H9 (cell line): ENCODE results near the gene MTCL1. TPM values are rescaled to one million over a fixed set of nuclear protein-coding genes. Genes with fewer than 3 reads are reported as not detected.

Source experiments
- DNase-seq: peaks from one replicate; pipeline ENCODE4 v3.0.0-alpha.2; 2017
- H2AFZ ChIP-seq: one replicate; pipeline ENCODE4 v1.6.1; 2013; ENCODE audit warnings: mild to moderate bottlenecking, low read length, control low read depth, moderate library complexity
- H2AK5ac ChIP-seq: 2 replicates; pipeline ENCODE4 v1.6.1; 2013; ENCODE audit warnings: low read length, control low read depth, mixed read lengths; ENCODE audit not compliant: insufficient read length
- H2BK120ac ChIP-seq: one replicate; pipeline ENCODE4 v1.6.1; 2013; ENCODE audit warnings: low read depth, mild to moderate bottlenecking, low read length, control low read depth, inconsistent platforms; ENCODE audit not compliant: poor library complexity, severe bottlenecking
- H2BK12ac ChIP-seq: 2 replicates; pipeline ENCODE4 v1.6.1; 2013; ENCODE audit warnings: low read length, control low read depth, mixed read lengths, low read depth; ENCODE audit not compliant: insufficient read length
- H2BK15ac ChIP-seq: 2 replicates; pipeline ENCODE4 v1.6.1; 2013; ENCODE audit warnings: low read depth, low read length, control low read depth
- H2BK20ac ChIP-seq: one replicate; pipeline ENCODE4 v1.6.1; 2013; ENCODE audit warnings: low read depth, mild to moderate bottlenecking, low read length, control low read depth, inconsistent platforms; ENCODE audit not compliant: poor library complexity, severe bottlenecking
- H2BK5ac ChIP-seq: 2 replicates; pipeline ENCODE4 v1.6.1; 2013; ENCODE audit warnings: low read length, control low read depth, mixed read lengths; ENCODE audit not compliant: insufficient read length
- H3K14ac ChIP-seq: 2 replicates; pipeline ENCODE4 v1.6.1; 2013; ENCODE audit warnings: low read length, control low read depth; ENCODE audit not compliant: insufficient read depth
- H3K18ac ChIP-seq: 2 replicates; pipeline ENCODE4 v1.6.1; 2013; ENCODE audit warnings: low read depth, mild to moderate bottlenecking, mixed read lengths, low read length, control low read depth; ENCODE audit not compliant: insufficient read length
- H3K23ac ChIP-seq: 2 replicates; pipeline ENCODE4 v1.6.1; 2013; ENCODE audit warnings: low read length, control low read depth, mixed read lengths, low read depth; ENCODE audit not compliant: insufficient read length
- H3K23me2 ChIP-seq: 2 replicates; pipeline ENCODE4 v1.6.1; 2013; ENCODE audit warnings: low read depth, mild to moderate bottlenecking, mixed read lengths, low read length, control low read depth; ENCODE audit not compliant: insufficient read length, poor library complexity, severe bottlenecking
- H3K27ac ChIP-seq: 2 replicates; pipeline ENCODE4 v1.5.1; 2013; ENCODE audit warnings: low read length, control low read depth, mixed read lengths, low read depth; ENCODE audit not compliant: insufficient read length
- H3K27me3 ChIP-seq: 2 replicates; pipeline ENCODE4 v1.6.1; 2013; ENCODE audit warnings: low read length, control low read depth, inconsistent platforms; ENCODE audit not compliant: insufficient read depth
- H3K4ac ChIP-seq: 2 replicates; pipeline ENCODE4 v1.6.1; 2013; ENCODE audit warnings: low read depth, mild to moderate bottlenecking, control low read depth, inconsistent platforms, low read length, moderate library complexity
- H3K4me1 ChIP-seq: 2 replicates; pipeline ENCODE4 v1.6.1; 2013; ENCODE audit warnings: low read length, control low read depth, inconsistent platforms; ENCODE audit not compliant: insufficient read depth
- H3K4me2 ChIP-seq: 2 replicates; pipeline ENCODE4 v1.6.1; 2013; ENCODE audit warnings: low read length, control low read depth, mixed read lengths; ENCODE audit not compliant: insufficient read length, insufficient read depth
- H3K56ac ChIP-seq: 2 replicates; pipeline ENCODE4 v1.6.1; 2013; ENCODE audit warnings: low read depth, mild to moderate bottlenecking, mixed read lengths, low read length, control low read depth; ENCODE audit not compliant: insufficient read length
- H3K79me1 ChIP-seq: 2 replicates; pipeline ENCODE4 v1.6.1; 2013; ENCODE audit warnings: low read depth, mild to moderate bottlenecking, moderate library complexity, low read length, control low read depth, inconsistent platforms; ENCODE audit not compliant: insufficient read depth, poor library complexity, severe bottlenecking
- H3K79me2 ChIP-seq: 2 replicates; pipeline ENCODE4 v1.6.1; 2013; ENCODE audit warnings: low read length, control low read depth, inconsistent platforms; ENCODE audit not compliant: insufficient read depth
- H3K9ac ChIP-seq: 2 replicates; pipeline ENCODE4 v1.6.1; 2013; ENCODE audit warnings: low read length, control low read depth, mixed read lengths; ENCODE audit not compliant: insufficient read length; ENCODE audit errors: extremely low read depth
- H3K9me3 ChIP-seq: one replicate; pipeline ENCODE4 v1.6.1; 2013; ENCODE audit warnings: low read depth, low read length, inconsistent platforms; ENCODE audit not compliant: control insufficient read depth
- H3T11ph ChIP-seq: one replicate; pipeline ENCODE4 v1.6.1; 2013; ENCODE audit warnings: mild to moderate bottlenecking, low read length, control low read depth, inconsistent platforms
- H4K20me1 ChIP-seq: one replicate; pipeline ENCODE4 v1.6.1; 2013; ENCODE audit not compliant: control insufficient read depth, insufficient read length, insufficient read depth
- H4K5ac ChIP-seq: 2 replicates; pipeline ENCODE4 v1.6.1; 2013; ENCODE audit warnings: low read depth, mild to moderate bottlenecking, mixed read lengths, low read length, control low read depth; ENCODE audit not compliant: insufficient read length
- H4K8ac ChIP-seq: replicated peaks from 2 replicates; pipeline ENCODE4 v1.6.1; 2013; ENCODE audit warnings: low read length, control low read depth, mixed read lengths, low read depth; ENCODE audit not compliant: insufficient read length
- H4K91ac ChIP-seq: 2 replicates; pipeline ENCODE4 v1.6.1; 2013; ENCODE audit warnings: low read depth, mild to moderate bottlenecking, moderate library complexity, mixed read lengths, low read length, control low read depth; ENCODE audit not compliant: insufficient read length
- H3K27ac Mint-ChIP-seq, 3 experiments: 2 replicates in 2 of 3; 3 replicates in 1 of 3; pipeline ENCODE4 v1.8.0; 2020 to 2021; ENCODE audit warnings: mixed read lengths in 3 of 3, mild to moderate bottlenecking in 1 of 3, moderate library complexity in 1 of 3
- H3K27me3 Mint-ChIP-seq: 2 replicates; pipeline ENCODE4 v1.8.0; 2021; ENCODE audit warnings: low read depth, mild to moderate bottlenecking, moderate library complexity, mixed read lengths
- H3K36me3 Mint-ChIP-seq, 3 experiments: 2 replicates in 2 of 3; 3 replicates in 1 of 3; pipeline ENCODE4 v1.8.0; 2020 to 2021; ENCODE audit warnings: low read depth in 3 of 3, mixed read lengths in 3 of 3; ENCODE audit not compliant: insufficient read depth in 1 of 3
- H3K4me1 Mint-ChIP-seq, 2 experiments: 2 replicates each; pipeline ENCODE4 v1.8.0; 2020; ENCODE audit warnings: mixed read lengths in 2 of 2
- H3K4me3 Mint-ChIP-seq, 2 experiments: 2 replicates in 1 of 2; 3 replicates in 1 of 2; pipeline ENCODE4 v1.8.0; 2020 to 2021; ENCODE audit warnings: mild to moderate bottlenecking in 2 of 2, mixed read lengths in 2 of 2, moderate library complexity in 1 of 2
- H3K9me3 Mint-ChIP-seq, 2 experiments: 2 replicates in 1 of 2; 3 replicates in 1 of 2; pipeline ENCODE4 v1.8.0; 2020; ENCODE audit warnings: mild to moderate bottlenecking in 2 of 2, mixed read lengths in 2 of 2, moderate library complexity in 1 of 2
- WGBS: extraction: QIAGEN DNeasy Blood & Tissue Kit; methylation state at CpG from one replicate; pipeline ENCODE4 v1.1.7; 2013; ENCODE audit warnings: missing lambda C conversion rate, low lambda C conversion rate, mixed read lengths; ENCODE audit not compliant: insufficient read length; ENCODE audit errors: extremely low coverage; 5-methylcytosine and 5-hydroxymethylcytosine counted together
- total RNA-seq: library from RNA; stranded (reverse); gene quantifications from 2 replicates; pipeline ENCODE4 v1.2.1, GENCODE V29; 2021
- TF ChIP-seq, protein P1 (sequence below): fragments of 200-600 bp; sonication (generic); conservative IDR thresholded peaks from 3 replicates; pipeline ENCODE4 v1.8.0; 2021; ENCODE audit warnings: antibody characterized with exemption, mild to moderate bottlenecking

The MTCL1 gene
- total RNA-seq, 1 experiment from 2014 or later: 50.7 TPM

DNA sequence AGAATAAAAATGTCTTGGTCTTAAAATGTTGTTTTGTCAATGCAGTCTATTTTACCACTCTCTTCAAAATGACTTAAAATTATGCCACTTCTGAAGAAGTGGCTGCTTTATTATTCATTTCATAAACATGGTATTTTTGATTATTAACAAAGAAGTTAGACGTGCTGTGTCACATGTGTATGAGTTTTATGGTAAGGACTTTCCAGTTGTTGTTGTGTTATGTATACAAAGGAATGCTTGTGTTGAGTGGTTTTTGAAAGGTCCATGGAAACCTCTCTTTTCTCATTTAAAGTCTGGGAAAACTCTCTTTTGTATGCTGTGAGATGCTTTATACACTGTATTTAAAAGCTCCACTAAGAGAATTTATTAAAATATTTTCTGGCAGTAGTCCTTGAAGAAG lies 116.2 kb downstream of the MTCL1 start:
- no peak overlapping the region for H3K4me3 Mint-ChIP-seq
- Histone ChIP-seq H4K8ac (no peak overlapping the region), H2BK120ac (no peak overlapping the region), H2BK12ac (no peak overlapping the region), H3K56ac (no peak overlapping the region), H2BK20ac (no peak overlapping the region), H2BK5ac (no peak overlapping the region), H3K23ac (no peak overlapping the region), H2AK5ac (no peak overlapping the region), H4K91ac (no peak overlapping the region), H3K9ac (no peak overlapping the region), H3T11ph (no peak overlapping the region), H3K4me1 (no peaks in the 10 kb centered on the region), H3K4me2 (no peak overlapping the region), H3K9me3 (no peaks in the 10 kb centered on the region), H3K4ac (no peak overlapping the region), H2AFZ (no peak overlapping the region), H2BK15ac (no peak overlapping the region), H4K20me1 (no peaks in the 10 kb centered on the region), H4K5ac (no peak overlapping the region), H3K27ac (no peak overlapping the region), H3K79me2 (no peaks in the 10 kb centered on the region), H3K14ac (no peak overlapping the region), H3K23me2 (no peaks in the 10 kb centered on the region), H3K18ac (no peak overlapping the region), H3K79me1 (no peaks in the 10 kb centered on the region), H3K27me3 (no peaks in the 10 kb centered on the region)
- peaks cover 20 to 76% (median 73%) of the 10 kb centered on the region in 3 experiments; a peak in 6 of 7 replicates for H3K36me3 Mint-ChIP-seq
- no peak for DNase-seq
- H3K27ac Mint-ChIP-seq: no peak overlapping the region
- H3K9me3 Mint-ChIP-seq: no peaks in the 10 kb centered on the region
- peaks cover 0 to 12% of the 10 kb centered on the region in 2 experiments; a peak in 3 of 4 replicates for H3K4me1 Mint-ChIP-seq
- no CpG with 5 or more reads among the region's 1 CpG for WGBS
- TF ChIP-seq, protein P1, sequence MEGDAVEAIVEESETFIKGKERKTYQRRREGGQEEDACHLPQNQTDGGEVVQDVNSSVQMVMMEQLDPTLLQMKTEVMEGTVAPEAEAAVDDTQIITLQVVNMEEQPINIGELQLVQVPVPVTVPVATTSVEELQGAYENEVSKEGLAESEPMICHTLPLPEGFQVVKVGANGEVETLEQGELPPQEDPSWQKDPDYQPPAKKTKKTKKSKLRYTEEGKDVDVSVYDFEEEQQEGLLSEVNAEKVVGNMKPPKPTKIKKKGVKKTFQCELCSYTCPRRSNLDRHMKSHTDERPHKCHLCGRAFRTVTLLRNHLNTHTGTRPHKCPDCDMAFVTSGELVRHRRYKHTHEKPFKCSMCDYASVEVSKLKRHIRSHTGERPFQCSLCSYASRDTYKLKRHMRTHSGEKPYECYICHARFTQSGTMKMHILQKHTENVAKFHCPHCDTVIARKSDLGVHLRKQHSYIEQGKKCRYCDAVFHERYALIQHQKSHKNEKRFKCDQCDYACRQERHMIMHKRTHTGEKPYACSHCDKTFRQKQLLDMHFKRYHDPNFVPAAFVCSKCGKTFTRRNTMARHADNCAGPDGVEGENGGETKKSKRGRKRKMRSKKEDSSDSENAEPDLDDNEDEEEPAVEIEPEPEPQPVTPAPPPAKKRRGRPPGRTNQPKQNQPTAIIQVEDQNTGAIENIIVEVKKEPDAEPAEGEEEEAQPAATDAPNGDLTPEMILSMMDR: no peak
- H3K27me3 Mint-ChIP-seq: no peaks in the 10 kb centered on the region
